ENCODE results near the gene USP34. TPM values are rescaled to one million over a fixed set of nuclear protein-coding genes. Genes with fewer than 3 reads are reported as not detected.

Gene USP34
- total and polyA plus RNA-seq, 2 of the 8 experiments (the other 6 are each of a cell fraction or from before 2014, with no cell fraction given): 56.7 to 91.7 TPM

- POLR2A ChIA-PET (ENCODE audit: partially characterized antibody): interaction anchor here (1.2 to 2.5 kb wide), 3 partner anchors 8 to 12 kb away, joined by 3 to 12 read pairs (median 3); no protein-coding TSS in a partner anchor
Observed at GRCh38 chr2:61183795-61184194, 287.1 kb downstream of the USP34 start.

More at GRCh38 chr2:61183795-61184194, 287.1 kb downstream of the USP34 start:
- peaks cover 4 to 5% of the 10 kb centered on the region in 2 experiments for H4K20me1 ChIP-seq (replicated peaks in 1 of 2; ENCODE audit: control insufficient read depth in 1 of 2, insufficient read depth in 2 of 2, low read length in 2 of 2)
- peaks cover under 1% of the 10 kb centered on the region; the same call in 1 of the 2 replicates for H3K79me1 ChIP-seq (ENCODE audit: low read depth, low read length)
- H3K56ac ChIP-seq (replicated peaks; ENCODE audit: insufficient read length, low read depth, low read length): no peak overlapping the region
- DNase-seq (ENCODE audit: low read depth in 1 of 2, low spot score in 2 of 2) (no peak), FAIRE-seq (no peak)
- no peak overlapping the region for H3K4me3 ChIP-seq (ENCODE audit: extremely low read depth in 1 of 4, insufficient read depth in 2 of 4, low read depth in 3 of 4, low read length in 4 of 4)
- no peaks in the 10 kb centered on the region for H3K9me3 ChIP-seq (ENCODE audit: insufficient read depth in 2 of 2, low read depth in 1 of 2, low read length in 1 of 2)
- 96% methylated on average over 3 of the region's 3 CpGs; no CpG with 5 or more reads in 1 of the 2 experiments for WGBS, 2 experiments (ENCODE audit: extremely low coverage in 1 of 2, insufficient coverage in 1 of 2, insufficient read length in 1 of 2, insufficient replicate concordance in 2 of 2, low coverage in 1 of 2, low lambda C conversion rate in 2 of 2, missing lambda C conversion rate in 1 of 2)
- no peak overlapping the region for H3K9ac ChIP-seq (replicated peaks in 1 of 4; ENCODE audit: extremely low read depth in 1 of 4, low read depth in 3 of 4, low read length in 3 of 4)
- no peak overlapping the region for H2AFZ ChIP-seq (ENCODE audit: low read length)
- no peak overlapping the region for H3K4me2 ChIP-seq (ENCODE audit: insufficient read depth in 1 of 2, low read depth in 2 of 2, low read length in 2 of 2)
- no peak overlapping the region for H2BK120ac ChIP-seq (replicated peaks; ENCODE audit: low read depth, low read length)
- H4K5ac ChIP-seq (ENCODE audit: insufficient read length, low read depth, low read length): no peak overlapping the region
- H3K14ac ChIP-seq (ENCODE audit: insufficient read length): no peak overlapping the region
- peaks cover 4 to 7% (median 6%) of the 10 kb centered on the region in 4 experiments; a peak in 4 of 7 replicates for H3K4me1 ChIP-seq (replicated peaks in 1 of 4; ENCODE audit: control insufficient read depth in 3 of 4, insufficient read depth in 4 of 4, low read length in 3 of 4)
- no peak overlapping the region for H3K18ac ChIP-seq (ENCODE audit: extremely low read depth, low read length)
- CTCF ChIA-PET (ENCODE audit: partially characterized antibody): interaction anchor here (0.6 to 1.1 kb wide), 2 partner anchors 11 to 612 kb away, joined by 3 read pairs; no protein-coding TSS in a partner anchor
- no peak overlapping the region for H2BK12ac ChIP-seq (ENCODE audit: low read depth, low read length)
- H2BK15ac ChIP-seq (ENCODE audit: low read length): no peak overlapping the region
- H3K79me2 ChIP-seq (ENCODE audit: control insufficient read depth in 1 of 2, insufficient read depth in 2 of 2, low read length in 2 of 2): peaks cover under 1 to 3% of the 10 kb centered on the region in 2 experiments; a peak in 1 of 4 replicates
- no peak overlapping the region for H2AK5ac ChIP-seq (ENCODE audit: low read depth, low read length)
- no peaks in the 10 kb centered on the region for H3K27me3 ChIP-seq (replicated peaks in 1 of 4; ENCODE audit: control insufficient read depth in 3 of 4, extremely low read depth in 1 of 4, insufficient read depth in 3 of 4, low read length in 3 of 4)
- TF ChIP-seq JUND (IDR thresholded peaks at IDR 0.05; ENCODE audit: low read length): no peak
- no peak for TF ChIP-seq E2F6 (IDR thresholded peaks at IDR 0.05)
- no peak for TF ChIP-seq RXRA (IDR thresholded peaks at IDR 0.05; ENCODE audit: insufficient read depth, low read depth, low read length)
- no peak for TF ChIP-seq POLR2AphosphoS5 (IDR thresholded peaks at IDR 0.05; ENCODE audit: low read depth, low read length)
- no peak for TF ChIP-seq RBBP5 (IDR thresholded peaks at IDR 0.05; ENCODE audit: borderline replicate concordance, low read depth, low read length)
- TF ChIP-seq CEBPB (IDR thresholded peaks at IDR 0.05; ENCODE audit: low read depth, low read length): no peak
- no peaks in the 10 kb centered on the region; the same call in 1 of the 2 replicates for H3K23me2 ChIP-seq (ENCODE audit: low read depth, low read length)
- no peak overlapping the region for H2BK20ac ChIP-seq (ENCODE audit: low read length)
- H3K27ac ChIP-seq (ENCODE audit: low read depth, low read length): no peak overlapping the region
- H3K36me3 ChIP-seq (ENCODE audit: control insufficient read depth in 2 of 4, insufficient read depth in 4 of 4, low read length in 3 of 4): peaks cover 18 to 86% (median 50%) of the 10 kb centered on the region in 4 experiments; a peak in 7 of 8 replicates
- no peak overlapping the region for H3K23ac ChIP-seq (ENCODE audit: insufficient read length)
- no peak overlapping the region; the same call in 1 of the 2 replicates for H4K8ac ChIP-seq (ENCODE audit: extremely low read depth, insufficient read depth, low read length)
- H4K91ac ChIP-seq (replicated peaks; ENCODE audit: insufficient read length, low read length): no peak overlapping the region
- H3K4ac ChIP-seq (replicated peaks; ENCODE audit: insufficient read length, low read depth, low read length): no peak overlapping the region
- H2BK5ac ChIP-seq (ENCODE audit: low read depth, low read length): no peak overlapping the region

Measured in H1 (cell line).